Measurements from ENCODE around the gene TMED6. TPM values are rescaled to one million over a fixed set of nuclear protein-coding genes. Genes with fewer than 3 reads are reported as not detected.

TMED6 gene
- total and polyA plus RNA-seq, 2 donors (not counting 3 experiments of a cell fraction or from before 2014, with no cell fraction given) = 1.2 TPM; not detected in 1

- no peak overlapping the region for H3K4me2 ChIP-seq (ENCODE audit: insufficient read depth, low read length)
- DNase-seq (ENCODE audit: low read depth, low spot score) (no peak), FAIRE-seq (no peak)
- no peaks in the 10 kb centered on the region for H3K27me3 ChIP-seq (ENCODE audit: control insufficient read depth in 2 of 2, insufficient read depth in 2 of 2, low read length in 2 of 2)
- dilution Hi-C loops (cut with MboI; ENCODE audit: extremely low pct_ligation_motif_present, low sequenced_read_pairs) = no loop called here
- no TSS peak for BruUV-seq (replicated peaks)
- peaks cover 3 to 4% of the 10 kb centered on the region in 2 experiments for H3K36me3 ChIP-seq (ENCODE audit: control insufficient read depth in 2 of 2, extremely low read depth in 1 of 2, insufficient read depth in 2 of 2, low read length in 2 of 2)
- ChIA-PET POLR2A (no interaction called here), CTCF (interaction anchor here (1.0 to 1.1 kb wide), 2 partner anchors 8 to 17 kb away, joined by 3 read pairs; no protein-coding TSS in a partner anchor)
- no peaks in the 10 kb centered on the region for H3K4me1 ChIP-seq (ENCODE audit: control insufficient read depth, extremely low read depth, insufficient read depth, low read length)
- H3K79me2 ChIP-seq (ENCODE audit: control insufficient read depth, insufficient read depth, low read length) = peaks cover 5% of the 10 kb centered on the region
- no peak overlapping the region for H3K9ac ChIP-seq (replicated peaks; ENCODE audit: extremely low read depth, insufficient read depth, low read length)
- no peaks in the 10 kb centered on the region for H4K20me1 ChIP-seq (replicated peaks; ENCODE audit: control insufficient read depth, extremely low read depth, insufficient read depth, low read length)
- TF ChIP-seq MYC (IDR thresholded peaks at IDR 0.05; ENCODE audit: low read depth, low read length) (no peak), EZH2 (IDR thresholded peaks at IDR 0.05; ENCODE audit: borderline replicate concordance, low read depth, low read length, severe bottlenecking) (no peak), POLR2AphosphoS5 (IDR thresholded peaks at IDR 0.05; ENCODE audit: insufficient read depth, low read depth, low read length) (no peak), POLR2A (IDR thresholded peaks at IDR 0.05; ENCODE audit: low read depth, low read length) (no peak), GATA2 (IDR thresholded peaks at IDR 0.05; ENCODE audit: insufficient read depth, insufficient read length, low read depth, low read length) (no peak), FOS (IDR thresholded peaks at IDR 0.05; ENCODE audit: borderline replicate concordance, insufficient read depth, low read length) (no peak), JUN (IDR thresholded peaks at IDR 0.05; ENCODE audit: borderline replicate concordance, insufficient read depth, insufficient read length, low read depth) (no peak)
- TF ChIP-seq, protein P1, sequence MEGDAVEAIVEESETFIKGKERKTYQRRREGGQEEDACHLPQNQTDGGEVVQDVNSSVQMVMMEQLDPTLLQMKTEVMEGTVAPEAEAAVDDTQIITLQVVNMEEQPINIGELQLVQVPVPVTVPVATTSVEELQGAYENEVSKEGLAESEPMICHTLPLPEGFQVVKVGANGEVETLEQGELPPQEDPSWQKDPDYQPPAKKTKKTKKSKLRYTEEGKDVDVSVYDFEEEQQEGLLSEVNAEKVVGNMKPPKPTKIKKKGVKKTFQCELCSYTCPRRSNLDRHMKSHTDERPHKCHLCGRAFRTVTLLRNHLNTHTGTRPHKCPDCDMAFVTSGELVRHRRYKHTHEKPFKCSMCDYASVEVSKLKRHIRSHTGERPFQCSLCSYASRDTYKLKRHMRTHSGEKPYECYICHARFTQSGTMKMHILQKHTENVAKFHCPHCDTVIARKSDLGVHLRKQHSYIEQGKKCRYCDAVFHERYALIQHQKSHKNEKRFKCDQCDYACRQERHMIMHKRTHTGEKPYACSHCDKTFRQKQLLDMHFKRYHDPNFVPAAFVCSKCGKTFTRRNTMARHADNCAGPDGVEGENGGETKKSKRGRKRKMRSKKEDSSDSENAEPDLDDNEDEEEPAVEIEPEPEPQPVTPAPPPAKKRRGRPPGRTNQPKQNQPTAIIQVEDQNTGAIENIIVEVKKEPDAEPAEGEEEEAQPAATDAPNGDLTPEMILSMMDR (IDR thresholded peaks at IDR 0.05; ENCODE audit: extremely low read depth in 1 of 2, insufficient read depth in 1 of 2, low read depth in 1 of 2, low read length in 2 of 2) = no peak
- TF ChIP-seq, protein P2, sequence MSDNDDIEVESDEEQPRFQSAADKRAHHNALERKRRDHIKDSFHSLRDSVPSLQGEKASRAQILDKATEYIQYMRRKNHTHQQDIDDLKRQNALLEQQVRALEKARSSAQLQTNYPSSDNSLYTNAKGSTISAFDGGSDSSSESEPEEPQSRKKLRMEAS (IDR thresholded peaks at IDR 0.05; ENCODE audit: insufficient read depth, insufficient read length) = no peak
- H3K9me1 ChIP-seq (replicated peaks; ENCODE audit: control insufficient read depth, extremely low read depth, insufficient read depth, low read length) = no peaks in the 10 kb centered on the region
- H3K9me3 ChIP-seq (replicated peaks; ENCODE audit: control insufficient read depth, insufficient read depth, low read length) = no peaks in the 10 kb centered on the region
- intact Hi-C loops (cut with micrococcal nuclease) = loop anchor here (10.0 kb wide), 1 partner anchor 449 kb away; the partner anchor contains the start of gene TANGO6
- H3K4me3 ChIP-seq (replicated peaks in 1 of 3; ENCODE audit: insufficient read depth in 1 of 3, low read depth in 1 of 3, low read length in 3 of 3) = no peak overlapping the region
- H3K27ac ChIP-seq (ENCODE audit: insufficient read depth, low read depth, low read length) = no peak overlapping the region
- H2AFZ ChIP-seq (ENCODE audit: low read depth, low read length) = no peak overlapping the region
Measured at GRCh38 chr16:69293401-69293800, 58.2 kb downstream of the TMED6 start.

Other genes starting within 250 kb of the TMED6 start
- gene HAS3, start 246.1 kb downstream of the TMED6 start, total RNA-seq = 1.8 TPM in 2 replicates
- gene HAS3, start 246.1 kb downstream of the TMED6 start, polyA plus RNA-seq = 1.5 and 2.3 TPM in 2 replicates
- 131 and 139 TPM in 2 replicates for gene CHTF8, start 219.2 kb downstream of the TMED6 start, total RNA-seq
- 118 and 128 TPM in 2 replicates for gene CHTF8, start 219.2 kb downstream of the TMED6 start, polyA plus RNA-seq
- gene UTP4, start 219.1 kb downstream of the TMED6 start, total RNA-seq = 56.1 and 60.2 TPM in 2 replicates
- gene UTP4, start 219.1 kb downstream of the TMED6 start, polyA plus RNA-seq = 59.5 and 67.2 TPM in 2 replicates
- gene SNTB2, start 164.6 kb downstream of the TMED6 start, total RNA-seq = 73.7 and 76.2 TPM in 2 replicates
- gene SNTB2, start 164.6 kb downstream of the TMED6 start, polyA plus RNA-seq = 19.4 and 24.9 TPM in 2 replicates
- gene VPS4A, start 40.4 kb downstream of the TMED6 start, total RNA-seq = 34.8 and 37.1 TPM in 2 replicates
- 20.9 and 22.3 TPM in 2 replicates for gene VPS4A, start 40.4 kb downstream of the TMED6 start, polyA plus RNA-seq
- gene PDF, start 21.2 kb downstream of the TMED6 start, total RNA-seq = 13.3 and 16.7 TPM in 2 replicates
- 12.1 and 13.1 TPM in 2 replicates for gene PDF, start 21.2 kb downstream of the TMED6 start, polyA plus RNA-seq
- gene COG8, start 12.2 kb downstream of the TMED6 start, total RNA-seq = 25.1 and 31.6 TPM in 2 replicates
- 29.0 and 33.2 TPM in 2 replicates for gene COG8, start 12.2 kb downstream of the TMED6 start, polyA plus RNA-seq
- 40.9 and 46.8 TPM in 2 replicates for gene NIP7, start 12.0 kb downstream of the TMED6 start, total RNA-seq
- 8.1 and 8.8 TPM in 2 replicates for gene NIP7, start 12.0 kb downstream of the TMED6 start, polyA plus RNA-seq
- 32.8 and 36.0 TPM in 2 replicates for gene TERF2, start 34.2 kb upstream of the TMED6 start, total RNA-seq
- 11.9 and 13.9 TPM in 2 replicates for gene TERF2, start 34.2 kb upstream of the TMED6 start, polyA plus RNA-seq
- 169 and 176 TPM in 2 replicates for gene CYB5B, start 72.8 kb upstream of the TMED6 start, total RNA-seq
- 173 and 175 TPM in 2 replicates for gene CYB5B, start 72.8 kb upstream of the TMED6 start, polyA plus RNA-seq
- 42.0 and 49.5 TPM in 2 replicates for gene NFAT5, start 214.2 kb upstream of the TMED6 start, total RNA-seq
- 17.2 and 18.1 TPM in 2 replicates for gene NFAT5, start 214.2 kb upstream of the TMED6 start, polyA plus RNA-seq

Data from endothelial cell of umbilical vein (primary cell).